ENCODE data around the gene NECTIN2. TPM values are rescaled to one million over a fixed set of nuclear protein-coding genes. Genes with fewer than 3 reads are reported as not detected.

Gene NECTIN2
- total RNA-seq, 2 experiments from 2014 or later = 1.8 to 1.9 TPM

- Mint-ChIP-seq H3K36me3 (ENCODE audit: low read depth) (no peaks in the 10 kb centered on the region), H3K27ac (no peak overlapping the region), H3K4me1 (ENCODE audit: low read depth) (no peaks in the 10 kb centered on the region), H3K27me3 (no peaks in the 10 kb centered on the region), H3K9me3 (no peaks in the 10 kb centered on the region), H3K4me3 (no peak overlapping the region)
- no peaks in the 10 kb centered on the region for H3K27me3 ChIP-seq (ENCODE audit: control insufficient read depth in 1 of 2, insufficient read depth in 2 of 2, low read length in 2 of 2)
- intact Hi-C loops (cut with DNase I, micrococcal nuclease) = no loop called here
- CTCF ChIA-PET = interaction anchor here (0.6 to 1.3 kb wide), 2 partner anchors 38 to 112 kb away, joined by 3 to 4 read pairs; partner anchors contain the start of gene NECTIN2
- H3K9me3 ChIP-seq (ENCODE audit: control insufficient read depth in 1 of 2, insufficient read depth in 1 of 2, low read length in 2 of 2) = no peaks in the 10 kb centered on the region
- no peak overlapping the region for H3K27ac ChIP-seq (ENCODE audit: low read depth in 1 of 2, low read length in 2 of 2)
- ATAC-seq (ENCODE audit: poor library complexity) (no peak), DNase-seq (no peak)
- H3K4me1 ChIP-seq (ENCODE audit: insufficient read depth, low read length) = no peaks in the 10 kb centered on the region
- TF ChIP-seq, protein P1, sequence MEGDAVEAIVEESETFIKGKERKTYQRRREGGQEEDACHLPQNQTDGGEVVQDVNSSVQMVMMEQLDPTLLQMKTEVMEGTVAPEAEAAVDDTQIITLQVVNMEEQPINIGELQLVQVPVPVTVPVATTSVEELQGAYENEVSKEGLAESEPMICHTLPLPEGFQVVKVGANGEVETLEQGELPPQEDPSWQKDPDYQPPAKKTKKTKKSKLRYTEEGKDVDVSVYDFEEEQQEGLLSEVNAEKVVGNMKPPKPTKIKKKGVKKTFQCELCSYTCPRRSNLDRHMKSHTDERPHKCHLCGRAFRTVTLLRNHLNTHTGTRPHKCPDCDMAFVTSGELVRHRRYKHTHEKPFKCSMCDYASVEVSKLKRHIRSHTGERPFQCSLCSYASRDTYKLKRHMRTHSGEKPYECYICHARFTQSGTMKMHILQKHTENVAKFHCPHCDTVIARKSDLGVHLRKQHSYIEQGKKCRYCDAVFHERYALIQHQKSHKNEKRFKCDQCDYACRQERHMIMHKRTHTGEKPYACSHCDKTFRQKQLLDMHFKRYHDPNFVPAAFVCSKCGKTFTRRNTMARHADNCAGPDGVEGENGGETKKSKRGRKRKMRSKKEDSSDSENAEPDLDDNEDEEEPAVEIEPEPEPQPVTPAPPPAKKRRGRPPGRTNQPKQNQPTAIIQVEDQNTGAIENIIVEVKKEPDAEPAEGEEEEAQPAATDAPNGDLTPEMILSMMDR (IDR thresholded peaks at IDR 0.05) = no peak
- POLR2A ChIA-PET = no interaction called here
- no peaks in the 10 kb centered on the region for H3K36me3 ChIP-seq (ENCODE audit: insufficient read depth, low read length)
- no peak overlapping the region for H3K4me3 ChIP-seq (ENCODE audit: low read length)
These were observed 37.8 kb downstream of the NECTIN2 start for GRCh38 chr19:44883922-44884321.

- Mint-ChIP-seq H3K27ac (no peak overlapping the region), H3K4me1 (ENCODE audit: low read depth) (no peaks in the 10 kb centered on the region), H3K27me3 (no peaks in the 10 kb centered on the region), H3K4me3 (no peak overlapping the region), H3K9me3 (no peaks in the 10 kb centered on the region), H3K36me3 (ENCODE audit: low read depth) (no peaks in the 10 kb centered on the region)
- TF ChIP-seq, protein P1 (IDR thresholded peaks at IDR 0.05) = no peak
- DNase-seq (no peak), ATAC-seq (ENCODE audit: poor library complexity) (no peak)
- H3K4me1 ChIP-seq (ENCODE audit: insufficient read depth, low read length) = peaks cover 2% of the 10 kb centered on the region
- no peaks in the 10 kb centered on the region for H3K9me3 ChIP-seq (ENCODE audit: control insufficient read depth in 1 of 2, insufficient read depth in 1 of 2, low read length in 2 of 2)
- intact Hi-C loops (cut with DNase I, micrococcal nuclease) = no loop called here
- POLR2A ChIA-PET = no interaction called here
- H3K4me3 ChIP-seq (ENCODE audit: low read length) = no peak overlapping the region
- CTCF ChIA-PET = interaction anchor here (0.6 to 1.3 kb wide), 3 partner anchors 39 to 114 kb away, joined by 3 to 4 read pairs (median 3); partner anchors contain the start of gene NECTIN2
- H3K27ac ChIP-seq (ENCODE audit: low read depth in 1 of 2, low read length in 2 of 2) = no peak overlapping the region
- no peaks in the 10 kb centered on the region for H3K36me3 ChIP-seq (ENCODE audit: insufficient read depth, low read length)
- H3K27me3 ChIP-seq (ENCODE audit: control insufficient read depth in 1 of 2, insufficient read depth in 2 of 2, low read length in 2 of 2) = no peaks in the 10 kb centered on the region
These were observed 38.5 kb downstream of the NECTIN2 start for GRCh38 chr19:44884566-44884965.

GRCh38 chr19:44886141-44886540, 40.0 kb downstream of the NECTIN2 start:
- CTCF ChIA-PET = no interaction called here
- ATAC-seq (ENCODE audit: poor library complexity) = no peak
- Mint-ChIP-seq H3K27me3 (no peaks in the 10 kb centered on the region), H3K9me3 (no peaks in the 10 kb centered on the region), H3K36me3 (ENCODE audit: low read depth) (peaks cover 5% of the 10 kb centered on the region), H3K27ac (no peak overlapping the region), H3K4me3 (no peak overlapping the region), H3K4me1 (ENCODE audit: low read depth) (peaks cover 9% of the 10 kb centered on the region)
- intact Hi-C loops (cut with DNase I, micrococcal nuclease) = no loop called here
- no peaks in the 10 kb centered on the region for H3K36me3 ChIP-seq (ENCODE audit: insufficient read depth, low read length)
- no peak overlapping the region for H3K27ac ChIP-seq (ENCODE audit: low read depth in 1 of 2, low read length in 2 of 2)
- peaks cover 10% of the 10 kb centered on the region for H3K4me1 ChIP-seq (ENCODE audit: insufficient read depth, low read length)
- no peak for DNase-seq
- no peaks in the 10 kb centered on the region for H3K27me3 ChIP-seq (ENCODE audit: control insufficient read depth in 1 of 2, insufficient read depth in 2 of 2, low read length in 2 of 2)
- H3K4me3 ChIP-seq (ENCODE audit: low read length) = no peak overlapping the region
- no peaks in the 10 kb centered on the region for H3K9me3 ChIP-seq (ENCODE audit: control insufficient read depth in 1 of 2, insufficient read depth in 1 of 2, low read length in 2 of 2)
- POLR2A ChIA-PET = no interaction called here
- TF ChIP-seq, protein P1 (IDR thresholded peaks at IDR 0.05) = no peak

Measured in CD4-positive, alpha-beta T cell (primary cell).